OCI-LY7 (cell line): ENCODE results near the gene MYRFL. TPM values are rescaled to one million over a fixed set of nuclear protein-coding genes. Genes with fewer than 3 reads are reported as not detected.

Experiments
- BruUV-seq: library from RNA; stranded (reverse); fragments of 400-500 nt; replicated peaks from 2 replicates; lab custom pipeline; 2021; lab: Mats Ljungman, UMichigan
- CTCF ChIA-PET: fragments of 300-600 bp; sonication (Branson Sonifier 250); formaldehyde crosslinking; loops from one replicate; lab custom pipeline; 2022; ENCODE audit warnings: antibody characterized with exemption; ENCODE audit not compliant: unreplicated experiment; lab: Charles Lee
- POLR2A ChIA-PET: fragments of 300-600 bp; sonication (Branson Sonifier 250); formaldehyde crosslinking; loops from one replicate; lab custom pipeline; 2022; ENCODE audit warnings: antibody characterized with exemption; lab: Charles Lee
- DNase-seq: peaks from one replicate; pipeline ENCODE4 v3.0.0-alpha.2; 2015; ENCODE audit warnings: low spot score
- H2AFZ ChIP-seq: fragments of 200-600 bp; sonication (generic), shearing (Covaris generic); 2 replicates; pipeline ENCODE4 v1.6.1; 2014; ENCODE audit warnings: mild to moderate bottlenecking, antibody characterized with exemption, low read length, moderate library complexity
- H3K27ac ChIP-seq: fragments of 200-600 bp; sonication (generic); 2 replicates; pipeline ENCODE4 v1.5.1; 2014; ENCODE audit warnings: mixed run types, low read depth, mild to moderate bottlenecking, moderate library complexity, low read length, inconsistent platforms; ENCODE audit not compliant: poor library complexity, severe bottlenecking
- H3K36me3 ChIP-seq: fragments of 200-600 bp; sonication (generic); 2 replicates; pipeline ENCODE4 v1.6.1; 2014; ENCODE audit warnings: mild to moderate bottlenecking, antibody characterized with exemption, low read length, moderate library complexity, mixed read lengths; ENCODE audit not compliant: insufficient read depth
- H3K4me1 ChIP-seq: fragments of 200-600 bp; sonication (generic); 2 replicates; pipeline ENCODE4 v1.5.1; 2014; ENCODE audit warnings: mild to moderate bottlenecking, low read length; ENCODE audit not compliant: insufficient read depth, poor library complexity, severe bottlenecking
- H3K4me2 ChIP-seq: fragments of 200-600 bp; sonication (generic); 2 replicates; pipeline ENCODE4 v1.6.1; 2014; ENCODE audit warnings: mild to moderate bottlenecking, low read length
- H3K4me3 ChIP-seq: fragments of 200-600 bp; sonication (generic); 2 replicates; pipeline ENCODE4 v1.5.1; 2014; ENCODE audit warnings: mild to moderate bottlenecking, low read depth, low read length; ENCODE audit not compliant: poor library complexity, severe bottlenecking
- H3K79me2 ChIP-seq: fragments of 200-600 bp; sonication (generic); 2 replicates; pipeline ENCODE4 v1.6.1; 2016; ENCODE audit warnings: low read depth, mild to moderate bottlenecking, low read length, moderate library complexity, mixed read lengths; ENCODE audit not compliant: insufficient read depth
- H3K9me2 ChIP-seq: fragments of 200-600 bp; sonication (generic); 2 replicates; pipeline ENCODE4 v1.6.1; 2016; ENCODE audit warnings: mild to moderate bottlenecking, low read length, mixed read lengths; ENCODE audit not compliant: insufficient read depth
- H3K9me3 ChIP-seq: fragments of 200-600 bp; sonication (generic); 2 replicates; pipeline ENCODE4 v1.6.1; 2014; ENCODE audit warnings: mild to moderate bottlenecking, mixed run types, low read length, mixed read lengths
- H4K20me1 ChIP-seq: fragments of 200-600 bp; sonication (generic); 2 replicates; pipeline ENCODE4 v1.6.1; 2014; ENCODE audit warnings: mild to moderate bottlenecking, antibody characterized with exemption, low read length, moderate library complexity, mixed read lengths; ENCODE audit not compliant: insufficient read depth
- CTCF ChIP-seq: fragments of 200-600 bp; sonication (generic); conservative IDR thresholded peaks from 2 replicates; pipeline ENCODE4 v1.5.1; 2014; ENCODE audit warnings: mild to moderate bottlenecking, antibody characterized with exemption, low read length, moderate library complexity, mixed read lengths
- EZH2phosphoT487 ChIP-seq: fragments of 200-600 bp; sonication (generic); IDR thresholded peaks from 2 replicates; pipeline ENCODE4 v1.6.1; 2018; ENCODE audit warnings: low read depth, borderline replicate concordance, mild to moderate bottlenecking, mixed run types, antibody characterized with exemption, low read length, moderate library complexity, mixed read lengths
- intact Hi-C: fragments of 100-400 bp; cut with micrococcal nuclease; formaldehyde crosslinking; loops from one replicate; pipeline ENCODE4 v1.10.0; 2022; ENCODE audit not compliant: unreplicated experiment
- total RNA-seq, 2 experiments: library from RNA; depleted of rRNA in 1 of 2; stranded (reverse); fragments of >200 nt in 1 of 2; shearing (Covaris generic) in 1 of 2; gene quantifications; 2 replicates each; pipeline ENCODE4 v1.2.3, GENCODE V29; 2014 to 2022

The MYRFL gene
- total RNA-seq, 2 experiments from 2014 or later = 0.41 TPM; not detected in 1

GRCh38 chr12:69936766-69937165, 111.7 kb downstream of the MYRFL start:
- POLR2A ChIA-PET = no interaction called here
- 0 out of 2 replicates have a peak overlapping the region, but pooled peaks have one; percentile 36 for H2AFZ ChIP-seq
- H3K9me2 ChIP-seq = no peaks in the 10 kb centered on the region
- H3K79me2 ChIP-seq = no peaks in the 10 kb centered on the region
- no peaks in the 10 kb centered on the region for H3K36me3 ChIP-seq
- no peaks in the 10 kb centered on the region for H4K20me1 ChIP-seq
- BruUV-seq = no TSS peak
- H3K9me3 ChIP-seq = no peaks in the 10 kb centered on the region
- H3K4me2 ChIP-seq = no peak overlapping the region
- DNase-seq = no peak
- CTCF ChIA-PET = no interaction called here
- no peak overlapping the region for H3K27ac ChIP-seq
- peaks cover 12% of the 10 kb centered on the region for H3K4me1 ChIP-seq
- no peak overlapping the region for H3K4me3 ChIP-seq
- TF ChIP-seq EZH2phosphoT487 (no peak), CTCF (no peak)
- intact Hi-C loops = no loop called here

- ChIA-PET CTCF (no interaction called here), POLR2A (interaction anchor here (1.0 to 1.2 kb wide), 2 partner anchors 19 to 27 kb away, joined by 3 to 4 read pairs; no protein-coding TSS in a partner anchor)
- no peak overlapping the region for H2AFZ ChIP-seq
- H3K4me2 ChIP-seq = no peak overlapping the region
- no peaks in the 10 kb centered on the region for H3K36me3 ChIP-seq
- no peaks in the 10 kb centered on the region for H3K9me2 ChIP-seq
- no peak for DNase-seq
- no peaks in the 10 kb centered on the region for H3K9me3 ChIP-seq
- H4K20me1 ChIP-seq = no peaks in the 10 kb centered on the region
- no peaks in the 10 kb centered on the region for H3K79me2 ChIP-seq
- H3K27ac ChIP-seq = no peak overlapping the region
- no TSS peak for BruUV-seq
- H3K4me3 ChIP-seq = no peak overlapping the region
- TF ChIP-seq CTCF (no peak), EZH2phosphoT487 (no peak)
- peaks cover 4% of the 10 kb centered on the region for H3K4me1 ChIP-seq
- intact Hi-C loops = no loop called here
Measured at GRCh38 chr12:69947123-69947522, 122.1 kb downstream of the MYRFL start.

- TF ChIP-seq CTCF (no peak), EZH2phosphoT487 (no peak)
- H3K27ac ChIP-seq = no peak overlapping the region
- H3K79me2 ChIP-seq = no peaks in the 10 kb centered on the region
- BruUV-seq = no TSS peak
- ChIA-PET POLR2A (interaction anchor here (0.7 to 1.3 kb wide), 5 partner anchors 9 to 50 kb away, joined by 3 to 5 read pairs (median 4); no protein-coding TSS in a partner anchor), CTCF (no interaction called here)
- H2AFZ ChIP-seq = no peak overlapping the region
- H3K9me3 ChIP-seq = no peaks in the 10 kb centered on the region
- H3K4me2 ChIP-seq = no peak overlapping the region
- H3K9me2 ChIP-seq = no peaks in the 10 kb centered on the region
- H3K4me3 ChIP-seq = no peak overlapping the region
- H4K20me1 ChIP-seq = no peaks in the 10 kb centered on the region
- no peak for DNase-seq
- peaks cover 4% of the 10 kb centered on the region for H3K4me1 ChIP-seq
- H3K36me3 ChIP-seq = no peaks in the 10 kb centered on the region
- intact Hi-C loops = no loop called here
Measured at GRCh38 chr12:69947897-69948296, 122.9 kb downstream of the MYRFL start.
